Natural killer cell (primary cell): ENCODE measurements around the gene DIPK1A. TPM values are rescaled to one million over a fixed set of nuclear protein-coding genes. Genes with fewer than 3 reads are reported as not detected.

Experiments
- ATAC-seq, 3 donors: fragments of 150-1000 bp in 2 of 3; fragments of 200-7000 bp in 1 of 3; cut with Tn5 transposase; 1 replicate in 1 of 3; 2 replicates in 2 of 3; pipeline ENCODE4 v1.10.0; 2021; ENCODE audit warnings: mild to moderate bottlenecking in 2 of 3, moderate library complexity in 2 of 3
- DNase-seq, 2 donors: peaks; one replicate each; pipeline versions ENCODE4 v3.0.0 to v3.0.0-alpha.2; 2013 to 2021; ENCODE audit warnings: mixed read lengths in 1 of 2
- H3K27ac ChIP-seq: one replicate; pipeline ENCODE4 v1.5.1; 2013; ENCODE audit warnings: mild to moderate bottlenecking, low read length
- H3K27me3 ChIP-seq: one replicate; pipeline ENCODE4 v1.6.1; 2013; ENCODE audit warnings: low read length; ENCODE audit not compliant: control insufficient read depth, insufficient read depth
- H3K36me3 ChIP-seq: one replicate; pipeline ENCODE4 v1.6.1; 2013; ENCODE audit warnings: low read length; ENCODE audit not compliant: control insufficient read depth, insufficient read depth
- H3K4me1 ChIP-seq: one replicate; pipeline ENCODE4 v1.6.1; 2013; ENCODE audit warnings: low read length; ENCODE audit not compliant: control insufficient read depth, insufficient read depth
- H3K4me3 ChIP-seq: one replicate; pipeline ENCODE4 v1.5.1; 2013; ENCODE audit warnings: low read length
- H3K9me3 ChIP-seq: one replicate; pipeline ENCODE4 v1.6.1; 2013; ENCODE audit warnings: low read length; ENCODE audit not compliant: control insufficient read depth, insufficient read depth
- H3K27ac Mint-ChIP-seq, 2 donors: one replicate each; pipeline ENCODE4 v1.8.0; 2022; ENCODE audit warnings: mild to moderate bottlenecking in 2 of 2, mixed read lengths in 2 of 2, moderate library complexity in 1 of 2
- H3K27me3 Mint-ChIP-seq, 2 donors: one replicate each; pipeline ENCODE4 v1.8.0; 2022; ENCODE audit warnings: low read depth in 2 of 2, mixed read lengths in 2 of 2
- H3K36me3 Mint-ChIP-seq: one replicate; pipeline ENCODE4 v1.8.0; 2022; ENCODE audit warnings: mixed read lengths
- H3K4me1 Mint-ChIP-seq, 2 donors: one replicate each; pipeline ENCODE4 v1.8.0; 2022; ENCODE audit warnings: mixed read lengths in 2 of 2
- H3K4me3 Mint-ChIP-seq: one replicate; pipeline ENCODE4 v1.8.0; 2022; ENCODE audit warnings: mild to moderate bottlenecking, moderate library complexity, mixed read lengths
- H3K9me3 Mint-ChIP-seq, 2 donors: one replicate each; pipeline ENCODE4 v1.8.0; 2022; ENCODE audit warnings: mixed read lengths in 2 of 2
- CTCF ChIP-seq: fragments of 200-600 bp; IDR thresholded peaks from one replicate; pipeline ENCODE4 v1.8.0; 2022; ENCODE audit warnings: antibody characterized with exemption
- WGBS: methylation state at CpG from one replicate; pipeline ENCODE4 v1.1.7; 2013; ENCODE audit warnings: missing lambda C conversion rate; ENCODE audit not compliant: insufficient coverage; 5-methylcytosine and 5-hydroxymethylcytosine counted together
- intact Hi-C: fragments of 100-400 bp; cut with micrococcal nuclease; formaldehyde crosslinking; loops from one replicate; pipeline ENCODE4 v1.14.2; 2022
- total RNA-seq, 4 donors: library from RNA; stranded (reverse); fragments of 120-200 nt in 1 of 4; gene quantifications; one replicate each; pipeline versions ENCODE4 v1.2.3 to v1.2.4, GENCODE V29; 2013 to 2022

Gene DIPK1A
- total RNA-seq, 3 donors from 2014 or later (not counting 1 experiment from before 2014, with no cell fraction given), result 7.0 to 11.3 (median 11.2) TPM

- no peaks in the 10 kb centered on the region for H3K9me3 ChIP-seq
- H3K36me3 Mint-ChIP-seq, result no peaks in the 10 kb centered on the region
- peak overlapping the region in 1 of 2 donors; percentile 2 for H3K27ac Mint-ChIP-seq
- no peak for DNase-seq
- no peak overlapping the region for H3K27ac ChIP-seq
- intact Hi-C loops, result no loop called here
- no peak overlapping the region for H3K4me3 Mint-ChIP-seq
- H3K27me3 Mint-ChIP-seq, result no peaks in the 10 kb centered on the region
- peaks cover 16 to 25% of the 10 kb centered on the region in 2 donors for H3K4me1 Mint-ChIP-seq
- WGBS, result 91% methylated on average over 2 of the region's 2 CpGs
- no peak for ATAC-seq
- H3K9me3 Mint-ChIP-seq, result no peaks in the 10 kb centered on the region
- H3K27me3 ChIP-seq, result no peaks in the 10 kb centered on the region
- no peak overlapping the region for H3K4me3 ChIP-seq
- peaks cover under 1% of the 10 kb centered on the region for H3K4me1 ChIP-seq
- H3K36me3 ChIP-seq, result no peaks in the 10 kb centered on the region
- no peak for TF ChIP-seq CTCF
These were observed 53.1 kb downstream of the DIPK1A start for GRCh38 chr1:92907949-92908684.

GRCh38 chr1:92903765-92904164 lies 57.5 kb downstream of the DIPK1A start:
- H3K4me1 Mint-ChIP-seq, result peaks cover 12 to 38% of the 10 kb centered on the region in 2 donors
- H3K4me3 Mint-ChIP-seq, result no peak overlapping the region
- H3K9me3 Mint-ChIP-seq, result peaks cover 0 to 4% of the 10 kb centered on the region in 2 donors
- Histone ChIP-seq H3K27me3 (no peaks in the 10 kb centered on the region), H3K4me3 (no peak overlapping the region), H3K27ac (peak overlapping the region; percentile 15), H3K9me3 (peaks cover 3% of the 10 kb centered on the region), H3K36me3 (no peaks in the 10 kb centered on the region), H3K4me1 (peaks cover 4% of the 10 kb centered on the region)
- peaks cover 6% of the 10 kb centered on the region for H3K36me3 Mint-ChIP-seq
- no CpG with 5 or more reads among the region's 1 CpG for WGBS
- no peaks in the 10 kb centered on the region for H3K27me3 Mint-ChIP-seq
- TF ChIP-seq CTCF, result no peak
- intact Hi-C loops, result no loop called here
- ATAC-seq, result no peak
- H3K27ac Mint-ChIP-seq, result peak overlapping the region; percentile 81 to 82
- no peak for DNase-seq

GRCh38 chr1:92902406-92902744 lies 58.9 kb downstream of the DIPK1A start:
- ATAC-seq (no peak), DNase-seq (no peak)
- Histone ChIP-seq H3K9me3 (peaks cover 3% of the 10 kb centered on the region), H3K27ac (no peak overlapping the region), H3K27me3 (no peaks in the 10 kb centered on the region), H3K4me3 (no peak overlapping the region), H3K4me1 (peaks cover 4% of the 10 kb centered on the region), H3K36me3 (no peaks in the 10 kb centered on the region)
- peaks cover 12 to 29% of the 10 kb centered on the region in 2 donors for H3K4me1 Mint-ChIP-seq
- no peak for TF ChIP-seq CTCF
- H3K36me3 Mint-ChIP-seq, result peaks cover 6% of the 10 kb centered on the region
- H3K27me3 Mint-ChIP-seq, result no peaks in the 10 kb centered on the region
- intact Hi-C loops, result no loop called here
- H3K9me3 Mint-ChIP-seq, result peaks cover 0 to 4% of the 10 kb centered on the region in 2 donors
- peak overlapping the region; percentile 81 to 82 for H3K27ac Mint-ChIP-seq
- WGBS, result 100% methylated on average over 1 of the region's 1 CpG
- H3K4me3 Mint-ChIP-seq, result no peak overlapping the region
